ENCODE measurements around the gene C7orf57. TPM values are rescaled to one million over a fixed set of nuclear protein-coding genes. Genes with fewer than 3 reads are reported as not detected.
A peak's percentile ranks its signal among the peaks of the same experiment; 100 is the strongest.

C7orf57 gene
- total RNA-seq, 1 donor, result under 0.01 TPM

- H3K9me3 ChIP-seq (ENCODE audit: low read depth, low read length), result no peaks in the 10 kb centered on the region
- no peaks in the 10 kb centered on the region for H4K20me1 ChIP-seq (ENCODE audit: insufficient read depth, low read length)
- peaks cover 5% of the 10 kb centered on the region for H3K27me3 ChIP-seq (ENCODE audit: insufficient read depth, low read length)
- no peak overlapping the region for H3K4me2 ChIP-seq (ENCODE audit: insufficient read depth, low read length)
- no peak overlapping the region for H3K27ac ChIP-seq (ENCODE audit: low read depth, low read length)
- no peak for DNase-seq (ENCODE audit: insufficient read length, low spot score, missing footprints)
- no peaks in the 10 kb centered on the region for H3K36me3 ChIP-seq (ENCODE audit: insufficient read depth, low read length)
- H3K79me2 ChIP-seq (ENCODE audit: insufficient read depth, low read length), result no peaks in the 10 kb centered on the region
- H2AFZ ChIP-seq (ENCODE audit: low read length), result peak overlapping the region; percentile 64
- H3K4me1 ChIP-seq (ENCODE audit: insufficient read depth, low read length), result peaks cover 11% of the 10 kb centered on the region
- no peak for TF ChIP-seq CTCF (IDR thresholded peaks at IDR 0.05; ENCODE audit: extremely low read depth, low read depth, low read length)
- no peak overlapping the region for H3K4me3 ChIP-seq (ENCODE audit: insufficient read depth, low read length)
Observed at GRCh38 chr7:48046458-48046857, 11.1 kb downstream of the C7orf57 start.

- Histone ChIP-seq H3K9me3 (ENCODE audit: low read depth, low read length) (no peaks in the 10 kb centered on the region), H4K20me1 (ENCODE audit: insufficient read depth, low read length) (no peaks in the 10 kb centered on the region), H3K36me3 (ENCODE audit: insufficient read depth, low read length) (no peaks in the 10 kb centered on the region), H2AFZ (ENCODE audit: low read length) (no peak overlapping the region), H3K4me3 (ENCODE audit: insufficient read depth, low read length) (no peak overlapping the region), H3K4me1 (ENCODE audit: insufficient read depth, low read length) (no peaks in the 10 kb centered on the region), H3K27me3 (ENCODE audit: insufficient read depth, low read length) (peaks cover 5% of the 10 kb centered on the region), H3K4me2 (ENCODE audit: insufficient read depth, low read length) (no peak overlapping the region), H3K79me2 (ENCODE audit: insufficient read depth, low read length) (no peaks in the 10 kb centered on the region), H3K27ac (ENCODE audit: low read depth, low read length) (no peak overlapping the region)
- no peak for DNase-seq (ENCODE audit: insufficient read length, low spot score, missing footprints)
- no peak for TF ChIP-seq CTCF (IDR thresholded peaks at IDR 0.05; ENCODE audit: extremely low read depth, low read depth, low read length)
Observed at GRCh38 chr7:48048113-48048512, 12.8 kb downstream of the C7orf57 start.

GRCh38 chr7:48049850-48050249 lies 14.5 kb downstream of the C7orf57 start:
- Histone ChIP-seq H3K9me3 (ENCODE audit: low read depth, low read length) (no peaks in the 10 kb centered on the region), H3K27ac (ENCODE audit: low read depth, low read length) (no peak overlapping the region), H3K36me3 (ENCODE audit: insufficient read depth, low read length) (no peaks in the 10 kb centered on the region), H3K4me3 (ENCODE audit: insufficient read depth, low read length) (no peak overlapping the region), H3K27me3 (ENCODE audit: insufficient read depth, low read length) (peaks cover 5% of the 10 kb centered on the region), H3K4me1 (ENCODE audit: insufficient read depth, low read length) (no peaks in the 10 kb centered on the region), H4K20me1 (ENCODE audit: insufficient read depth, low read length) (no peaks in the 10 kb centered on the region), H3K79me2 (ENCODE audit: insufficient read depth, low read length) (no peaks in the 10 kb centered on the region), H2AFZ (ENCODE audit: low read length) (no peak overlapping the region), H3K4me2 (ENCODE audit: insufficient read depth, low read length) (no peak overlapping the region)
- TF ChIP-seq CTCF (IDR thresholded peaks at IDR 0.05; ENCODE audit: extremely low read depth, low read depth, low read length), result no peak
- no peak for DNase-seq (ENCODE audit: insufficient read length, low spot score, missing footprints)

- Histone ChIP-seq H3K4me1 (ENCODE audit: insufficient read depth, low read length) (no peaks in the 10 kb centered on the region), H3K27ac (ENCODE audit: low read depth, low read length) (no peak overlapping the region), H3K4me2 (ENCODE audit: insufficient read depth, low read length) (no peak overlapping the region), H3K27me3 (ENCODE audit: insufficient read depth, low read length) (no peaks in the 10 kb centered on the region), H3K9me3 (ENCODE audit: low read depth, low read length) (no peaks in the 10 kb centered on the region), H2AFZ (ENCODE audit: low read length) (no peak overlapping the region), H3K4me3 (ENCODE audit: insufficient read depth, low read length) (no peak overlapping the region), H4K20me1 (ENCODE audit: insufficient read depth, low read length) (no peaks in the 10 kb centered on the region), H3K36me3 (ENCODE audit: insufficient read depth, low read length) (no peaks in the 10 kb centered on the region), H3K79me2 (ENCODE audit: insufficient read depth, low read length) (no peaks in the 10 kb centered on the region)
- DNase-seq (ENCODE audit: insufficient read length, low spot score, missing footprints), result no peak
- no peak for TF ChIP-seq CTCF (IDR thresholded peaks at IDR 0.05; ENCODE audit: extremely low read depth, low read depth, low read length)
Observed at GRCh38 chr7:48052748-48053147, 17.4 kb downstream of the C7orf57 start.

Data from osteoblast (primary cell).